GM23338 (cell line): ENCODE measurements around the gene SEC16A.

ENCODE experiments used
- CREB1 ChIP-seq: fragments of 250-450 bp; sonication (Bioruptor Pico); IDR thresholded peaks from 2 replicates; pipeline ENCODE4 v1.5.0; 2020; ENCODE audit warnings: low read depth, mild to moderate bottlenecking, moderate library complexity
- CTCF ChIP-seq, 2 experiments: fragments of 200-600 bp in 1 of 2; sonication (generic) in 1 of 2; conservative IDR thresholded peaks; 2 replicates each; pipeline versions ENCODE4 v1.5.1 to v1.6.1; 2016 to 2017; ENCODE audit warnings: antibody characterized with exemption in 2 of 2, low read depth in 2 of 2, mild to moderate bottlenecking in 2 of 2, moderate library complexity in 1 of 2
- ETS1 ChIP-seq: IDR thresholded peaks from 2 replicates; pipeline ENCODE4 v1.6.1; 2016; ENCODE audit warnings: antibody characterized with exemption
- EZH2 ChIP-seq: fragments of 200-600 bp; sonication (generic); IDR thresholded peaks from one replicate; pipeline ENCODE4 v1.8.0; 2017; ENCODE audit warnings: antibody characterized with exemption, mild to moderate bottlenecking, low read depth; ENCODE audit not compliant: unreplicated experiment
- EZH2phosphoT487 ChIP-seq: fragments of 200-600 bp; sonication (generic); IDR thresholded peaks from one replicate; pipeline ENCODE4 v1.8.1; 2018; ENCODE audit warnings: antibody characterized with exemption; ENCODE audit not compliant: unreplicated experiment
- JUNB ChIP-seq: IDR thresholded peaks from one replicate; pipeline ENCODE4 v1.6.1; 2016; ENCODE audit warnings: antibody characterized with exemption; ENCODE audit not compliant: unreplicated experiment
- NANOG ChIP-seq: IDR thresholded peaks from 2 replicates; pipeline ENCODE4 v1.6.1; 2016; ENCODE audit warnings: antibody characterized with exemption, borderline replicate concordance
- POLR2AphosphoS5 ChIP-seq: IDR thresholded peaks from 2 replicates; pipeline ENCODE4 v1.6.1; 2016; ENCODE audit warnings: antibody characterized with exemption, low read depth
- REST ChIP-seq: IDR thresholded peaks from one replicate; pipeline ENCODE4 v1.6.1; 2018; ENCODE audit warnings: antibody characterized with exemption; ENCODE audit not compliant: unreplicated experiment
- STAT1 ChIP-seq: IDR thresholded peaks from one replicate; pipeline ENCODE4 v1.6.1; 2016; ENCODE audit warnings: antibody characterized with exemption; ENCODE audit not compliant: unreplicated experiment
- ZNF331 ChIP-seq: fragments of 250-450 bp; sonication (Bioruptor Pico); IDR thresholded peaks from 2 replicates; pipeline ENCODE4 v1.5.0; 2020; ENCODE audit warnings: low read depth, mild to moderate bottlenecking, moderate library complexity

- TF ChIP-seq CTCF (conservative IDR thresholded peaks at IDR 0.05; ENCODE audit: low read depth in 2 of 2), result no peak
- no peak for TF ChIP-seq REST
- no peak for TF ChIP-seq EZH2
- no peak for TF ChIP-seq CREB1 (CRISPR knock-in tag)
- no peak for TF ChIP-seq POLR2AphosphoS5
- no peak for TF ChIP-seq ZNF331 (CRISPR knock-in tag)
- no peak for TF ChIP-seq EZH2phosphoT487
- TF ChIP-seq NANOG, result no peak
- TF ChIP-seq ETS1, result no peak
- TF ChIP-seq JUNB, result no peak
- no peak for TF ChIP-seq STAT1
Observed at GRCh38 chr9:136455043-136456002, 27.5 kb downstream of the SEC16A start.
